ENCODE measurements around the gene RHOU. TPM values are rescaled to one million over a fixed set of nuclear protein-coding genes. Genes with fewer than 3 reads are reported as not detected.

RHOU gene
- polyA plus RNA-seq, 2 of the 4 experiments (the other 2 are of a cell fraction) = 11.5 to 14.7 TPM

GRCh38 chr1:228749765-228750164 lies 14.5 kb downstream of the RHOU start:
- Histone ChIP-seq H3K27ac (no peak overlapping the region), H3K9me3 (no peaks in the 10 kb centered on the region), H3K4me1 (no peaks in the 10 kb centered on the region), H3K4me3 (no peak overlapping the region), H3K4me2 (no peak overlapping the region)
- ChIA-PET POLR2A (no interaction called here), CTCF (interaction anchor here (1.1 kb wide), 1 partner anchor 9 kb away, joined by 3 read pairs; no protein-coding TSS in a partner anchor)
- ATAC-seq (no peak), DNase-seq (ENCODE audit: low read depth in 1 of 2, low spot score in 1 of 2) (no peak), FAIRE-seq (no peak)
- 65% methylated on average over 2 of the region's 2 CpGs for WGBS (ENCODE audit: missing lambda C conversion rate)
- TF ChIP-seq POLR2AphosphoS2 (conservative IDR thresholded peaks at IDR 0.05; ENCODE audit: low read length) (no peak), CEBPB (IDR thresholded peaks at IDR 0.05) (no peak), MAFK (IDR thresholded peaks at IDR 0.05; ENCODE audit: partially characterized antibody) (no peak), ELK1 (IDR thresholded peaks at IDR 0.05; ENCODE audit: low read depth, low read length) (no peak), JUNB (IDR thresholded peaks at IDR 0.05) (no peak), MYC (IDR thresholded peaks at IDR 0.05; ENCODE audit: borderline replicate concordance, low read length) (no peak), RARB (CRISPR knock-in tag; IDR thresholded peaks at IDR 0.05) (no peak), ESRRA (IDR thresholded peaks at IDR 0.05; ENCODE audit: borderline replicate concordance, low read length) (no peak), SREBF2 (IDR thresholded peaks at IDR 0.05) (no peak), BCL3 (IDR thresholded peaks at IDR 0.05) (no peak), HEYL (CRISPR knock-in tag; IDR thresholded peaks at IDR 0.05) (no peak), SMC3 (IDR thresholded peaks at IDR 0.05) (no peak), ATOH8 (CRISPR knock-in tag; IDR thresholded peaks at IDR 0.05; ENCODE audit: low read depth) (no peak), CBX2 (IDR thresholded peaks at IDR 0.05; ENCODE audit: borderline replicate concordance, low read depth) (no peak), HMGXB4 (CRISPR knock-in tag; IDR thresholded peaks at IDR 0.05; ENCODE audit: borderline replicate concordance) (no peak), ZNF302 (CRISPR knock-in tag; IDR thresholded peaks at IDR 0.05) (no peak), FOSL2 (IDR thresholded peaks at IDR 0.05) (no peak), FOSL2 (CRISPR knock-in tag; IDR thresholded peaks at IDR 0.05) (no peak), REST (IDR thresholded peaks at IDR 0.05) (no peak)

- no peak overlapping the region for H3K4me2 ChIP-seq
- FAIRE-seq (no peak), DNase-seq (ENCODE audit: low read depth in 1 of 2, low spot score in 1 of 2) (no peak), ATAC-seq (no peak)
- no peak overlapping the region for H3K4me3 ChIP-seq
- H3K4me1 ChIP-seq = no peaks in the 10 kb centered on the region
- 76% methylated on average over 10 of the region's 10 CpGs for whole genome bisulfite sequencing (ENCODE audit: missing lambda C conversion rate)
- H3K9me3 ChIP-seq = no peaks in the 10 kb centered on the region
- no peak overlapping the region for H3K27ac ChIP-seq
- CTCF ChIA-PET = no interaction called here
- POLR2A ChIA-PET = no interaction called here
- TF ChIP-seq E2F6 (IDR thresholded peaks at IDR 0.05; ENCODE audit: borderline replicate concordance, low read depth) = no peak
- no peak for TF ChIP-seq HOXB13 (CRISPR knock-in tag; IDR thresholded peaks at IDR 0.05; ENCODE audit: low read depth)
- TF ChIP-seq KDM1A (IDR thresholded peaks at IDR 0.05; ENCODE audit: low read depth) = no peak
- no peak for TF ChIP-seq NPAS2 (CRISPR knock-in tag; IDR thresholded peaks at IDR 0.05; ENCODE audit: borderline replicate concordance)
- no peak for TF ChIP-seq RFX5 (IDR thresholded peaks at IDR 0.05)
- TF ChIP-seq ZFP36 (IDR thresholded peaks at IDR 0.05; ENCODE audit: borderline replicate concordance, partially characterized antibody) = no peak
- no peak for TF ChIP-seq NR3C1 (IDR thresholded peaks at IDR 0.05)
- no peak for TF ChIP-seq PHF8 (IDR thresholded peaks at IDR 0.05; ENCODE audit: borderline replicate concordance, low read depth)
- no peak for TF ChIP-seq JUNB (IDR thresholded peaks at IDR 0.05)
- no peak for TF ChIP-seq KDM5A (IDR thresholded peaks at IDR 0.05)
- no peak for TF ChIP-seq MAFK (IDR thresholded peaks at IDR 0.05; ENCODE audit: partially characterized antibody)
- TF ChIP-seq JUN (IDR thresholded peaks at IDR 0.05) = no peak
- TF ChIP-seq EP300 (IDR thresholded peaks at IDR 0.05) = no peak
- TF ChIP-seq RARB (CRISPR knock-in tag; IDR thresholded peaks at IDR 0.05) = no peak
- no peak for TF ChIP-seq POLR2AphosphoS2 (conservative IDR thresholded peaks at IDR 0.05; ENCODE audit: low read length)
These were observed 15.6 kb downstream of the RHOU start for GRCh38 chr1:228750915-228751314.

Data from A549 (cell line).